HG03280 (cell line): ENCODE measurements around the gene CDH13.

Experiments used
- ATAC-seq: cut with Tn5 transposase; IDR thresholded peaks from one replicate; pipeline ENCODE4 v1.9.1; 2021; ENCODE audit warnings: mild to moderate bottlenecking, moderate library complexity; ENCODE audit not compliant: unreplicated experiment

The CDH13 gene

GRCh38 chr16:83623091-83623730 lies 996.4 kb downstream of the CDH13 start:
- no peak for ATAC-seq

GRCh38 chr16:83623892-83624291 lies 997.1 kb downstream of the CDH13 start:
- ATAC-seq, result no peak

- ATAC-seq, result no peak
Observed at GRCh38 chr16:83624429-83625120, 997.8 kb downstream of the CDH13 start.

- ATAC-seq, result no peak
Observed at GRCh38 chr16:83626204-83626603, 999.4 kb downstream of the CDH13 start.

- no peak for ATAC-seq
Observed at GRCh38 chr16:83626676-83627075, 999.9 kb downstream of the CDH13 start.

GRCh38 chr16:83627996-83628395 lies 1001.2 kb downstream of the CDH13 start:
- no peak for ATAC-seq

- ATAC-seq, result no peak
Observed at GRCh38 chr16:83629426-83629825, 1002.7 kb downstream of the CDH13 start.

- no peak for ATAC-seq
Observed at GRCh38 chr16:83629836-83630235, 1003.1 kb downstream of the CDH13 start.

GRCh38 chr16:83630979-83631378 lies 1004.2 kb downstream of the CDH13 start:
- ATAC-seq, result no peak

GRCh38 chr16:83633286-83633685 lies 1006.5 kb downstream of the CDH13 start:
- ATAC-seq, result no peak

GRCh38 chr16:83648347-83648746 lies 1021.6 kb downstream of the CDH13 start:
- ATAC-seq, result no peak

GRCh38 chr16:83651871-83652270 lies 1025.1 kb downstream of the CDH13 start:
- no peak for ATAC-seq

- ATAC-seq, result no peak
Observed at GRCh38 chr16:83652943-83653342, 1026.2 kb downstream of the CDH13 start.

GRCh38 chr16:83653785-83654184 lies 1027.0 kb downstream of the CDH13 start:
- no peak for ATAC-seq

GRCh38 chr16:83660282-83660681 lies 1033.5 kb downstream of the CDH13 start:
- ATAC-seq, result no peak

- ATAC-seq, result no peak
Observed at GRCh38 chr16:83661656-83662055, 1034.9 kb downstream of the CDH13 start.

GRCh38 chr16:83666449-83666848 lies 1039.7 kb downstream of the CDH13 start:
- ATAC-seq, result no peak

GRCh38 chr16:83669456-83669855 lies 1042.7 kb downstream of the CDH13 start:
- no peak for ATAC-seq

GRCh38 chr16:83674931-83675535 lies 1048.3 kb downstream of the CDH13 start:
- no peak for ATAC-seq

GRCh38 chr16:83676086-83676485 lies 1049.3 kb downstream of the CDH13 start:
- no peak for ATAC-seq

GRCh38 chr16:83680980-83681379 lies 1054.2 kb downstream of the CDH13 start:
- no peak for ATAC-seq

- ATAC-seq, result no peak
Observed at GRCh38 chr16:83681381-83681956, 1054.7 kb downstream of the CDH13 start.
